Measurements from ENCODE around the gene MOGAT2. TPM values are rescaled to one million over a fixed set of nuclear protein-coding genes. Genes with fewer than 3 reads are reported as not detected.

Gene MOGAT2
- total and polyA plus RNA-seq, 2 of the 13 experiments (the other 11 are each of a cell fraction or from before 2014, with no cell fraction given) = 27.2 to 27.8 TPM

DNA sequence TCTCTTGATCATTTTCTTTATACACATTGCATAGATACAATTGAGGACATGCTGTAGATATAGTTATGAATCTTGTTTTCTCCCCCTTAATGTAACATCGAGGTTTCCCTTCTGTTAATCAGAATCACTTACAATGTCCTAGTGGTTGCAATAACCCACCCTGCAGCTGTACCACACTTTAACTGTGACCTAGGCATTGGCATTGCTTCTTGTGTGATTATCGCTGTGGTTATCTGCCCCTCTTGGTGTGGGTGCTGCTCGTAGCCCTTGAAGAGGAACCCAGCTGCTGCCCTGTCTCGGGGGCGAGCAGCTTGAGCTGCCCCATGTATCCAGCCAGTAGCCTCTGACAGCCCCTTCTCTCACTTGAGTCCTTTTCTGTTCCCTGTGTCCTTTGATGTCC is 52.5 kb downstream of the MOGAT2 start:
- H3K9ac ChIP-seq (ENCODE audit: insufficient read depth, low read depth, low read length) = peak overlapping the region; percentile 38; the same call in 1 of the 2 replicates
- H2AFZ ChIP-seq (ENCODE audit: low read length) = no peak overlapping the region
- no peak overlapping the region for H3K27ac ChIP-seq (ENCODE audit: extremely low read length, insufficient read depth, low read length)
- no peak for ATAC-seq
- 47% methylated on average over 5 of the region's 5 CpGs for WGBS (ENCODE audit: low lambda C conversion rate)
- H3K9me3 ChIP-seq (ENCODE audit: low read length) = no peaks in the 10 kb centered on the region
- no peaks in the 10 kb centered on the region for H3K27me3 ChIP-seq (ENCODE audit: control insufficient read depth in 1 of 2, insufficient read depth in 2 of 2, low read length in 2 of 2)
- POLR2A ChIA-PET = interaction anchor here (1.8 to 4.1 kb wide), 6 partner anchors 10 to 49 kb away, joined by 5 to 62 read pairs (median 9); no protein-coding TSS in a partner anchor
- H4K20me1 ChIP-seq (ENCODE audit: insufficient read depth, low read length) = no peaks in the 10 kb centered on the region
- in situ Hi-C loops (cut with HindIII; ENCODE audit: extremely low pct_ligation_motif_present, low pct_unique_long_range_greater_than_20kb) (no loop called here), intact Hi-C loops (cut with micrococcal nuclease; ENCODE audit: unreplicated experiment) (no loop called here)
- peaks cover 35% of the 10 kb centered on the region for H3K79me2 ChIP-seq (ENCODE audit: insufficient read depth, low read length)
- DNase-seq (ENCODE audit: low spot score) = no peak
- H3K36me3 ChIP-seq (replicated peaks in 1 of 2; ENCODE audit: control insufficient read depth in 1 of 2, insufficient read depth in 2 of 2, low read length in 2 of 2) = peaks cover 0 to under 1% of the 10 kb centered on the region in 2 experiments; a peak in 1 of 5 replicates
- H3K4me1 ChIP-seq (ENCODE audit: insufficient read depth, low read length) = peaks cover 62% of the 10 kb centered on the region
- peak overlapping the region; percentile 29 to 81 (median 80) for H3K4me3 ChIP-seq (replicated peaks in 1 of 3; ENCODE audit: insufficient read depth in 1 of 3, low read depth in 2 of 3, low read length in 3 of 3)
- H3K4me2 ChIP-seq (ENCODE audit: low read depth, low read length) = peak overlapping the region; percentile 95
- CTCF ChIA-PET (ENCODE audit: low intra/inter-chr PET ratio, low total read pairs) = no interaction called here
- FAIRE-seq = no peak
- BruUV-seq (replicated peaks) = TSS peak; percentile 45
- TF ChIP-seq ZBTB40 (IDR thresholded peaks at IDR 0.05) (no peak), ZBTB40 (CRISPR knock-in tag; IDR thresholded peaks at IDR 0.05) (no peak), THAP7 (CRISPR knock-in tag; IDR thresholded peaks at IDR 0.05) (no peak), ZBTB21 (CRISPR knock-in tag; IDR thresholded peaks at IDR 0.05) (no peak), FOXK2 (IDR thresholded peaks at IDR 0.05) (no peak), ZNF343 (CRISPR knock-in tag; IDR thresholded peaks at IDR 0.05) (no peak), SMC3 (IDR thresholded peaks at IDR 0.05; ENCODE audit: low read length) (no peak), ZNF224 (CRISPR knock-in tag; IDR thresholded peaks at IDR 0.05) (no peak), ZFP82 (CRISPR knock-in tag; IDR thresholded peaks at IDR 0.05; ENCODE audit: borderline replicate concordance) (no peak), SOX5 (CRISPR knock-in tag; IDR thresholded peaks at IDR 0.05; ENCODE audit: borderline replicate concordance) (no peak)
- TF ChIP-seq, protein P1, sequence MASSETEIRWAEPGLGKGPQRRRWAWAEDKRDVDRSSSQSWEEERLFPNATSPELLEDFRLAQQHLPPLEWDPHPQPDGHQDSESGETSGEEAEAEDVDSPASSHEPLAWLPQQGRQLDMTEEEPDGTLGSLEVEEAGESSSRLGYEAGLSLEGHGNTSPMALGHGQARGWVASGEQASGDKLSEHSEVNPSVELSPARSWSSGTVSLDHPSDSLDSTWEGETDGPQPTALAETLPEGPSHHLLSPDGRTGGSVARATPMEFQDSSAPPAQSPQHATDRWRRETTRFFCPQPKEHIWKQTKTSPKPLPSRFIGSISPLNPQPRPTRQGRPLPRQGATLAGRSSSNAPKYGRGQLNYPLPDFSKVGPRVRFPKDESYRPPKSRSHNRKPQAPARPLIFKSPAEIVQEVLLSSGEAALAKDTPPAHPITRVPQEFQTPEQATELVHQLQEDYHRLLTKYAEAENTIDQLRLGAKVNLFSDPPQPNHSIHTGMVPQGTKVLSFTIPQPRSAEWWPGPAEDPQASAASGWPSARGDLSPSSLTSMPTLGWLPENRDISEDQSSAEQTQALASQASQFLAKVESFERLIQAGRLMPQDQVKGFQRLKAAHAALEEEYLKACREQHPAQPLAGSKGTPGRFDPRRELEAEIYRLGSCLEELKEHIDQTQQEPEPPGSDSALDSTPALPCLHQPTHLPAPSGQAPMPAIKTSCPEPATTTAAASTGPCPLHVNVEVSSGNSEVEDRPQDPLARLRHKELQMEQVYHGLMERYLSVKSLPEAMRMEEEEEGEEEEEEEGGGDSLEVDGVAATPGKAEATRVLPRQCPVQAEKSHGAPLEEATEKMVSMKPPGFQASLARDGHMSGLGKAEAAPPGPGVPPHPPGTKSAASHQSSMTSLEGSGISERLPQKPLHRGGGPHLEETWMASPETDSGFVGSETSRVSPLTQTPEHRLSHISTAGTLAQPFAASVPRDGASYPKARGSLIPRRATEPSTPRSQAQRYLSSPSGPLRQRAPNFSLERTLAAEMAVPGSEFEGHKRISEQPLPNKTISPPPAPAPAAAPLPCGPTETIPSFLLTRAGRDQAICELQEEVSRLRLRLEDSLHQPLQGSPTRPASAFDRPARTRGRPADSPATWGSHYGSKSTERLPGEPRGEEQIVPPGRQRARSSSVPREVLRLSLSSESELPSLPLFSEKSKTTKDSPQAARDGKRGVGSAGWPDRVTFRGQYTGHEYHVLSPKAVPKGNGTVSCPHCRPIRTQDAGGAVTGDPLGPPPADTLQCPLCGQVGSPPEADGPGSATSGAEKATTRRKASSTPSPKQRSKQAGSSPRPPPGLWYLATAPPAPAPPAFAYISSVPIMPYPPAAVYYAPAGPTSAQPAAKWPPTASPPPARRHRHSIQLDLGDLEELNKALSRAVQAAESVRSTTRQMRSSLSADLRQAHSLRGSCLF (CRISPR knock-in tag; IDR thresholded peaks at IDR 0.05; ENCODE audit: borderline replicate concordance) = no peak
